K562 (cell line): ENCODE data around the gene CLPSL2. TPM values are rescaled to one million over a fixed set of nuclear protein-coding genes. Genes with fewer than 3 reads are reported as not detected.

Experiments
- ATAC-seq: fragments of 200-7000 bp; cut with Tn5 transposase; 3 replicates; pipeline ENCODE4 v1.9.1; 2020; ENCODE audit warnings: moderate library complexity
- BruUV-seq: library from RNA; stranded (reverse); fragments of 400-500 nt; replicated peaks from 2 replicates; lab custom pipeline; 2021; lab: Mats Ljungman, UMichigan
- CTCF ChIA-PET: fragments of 300-600 bp; formaldehyde crosslinking; extraction: SDS; loops from one replicate; lab custom pipeline; 2021; ENCODE audit warnings: low intra/inter-chr PET ratio; lab: Yijun Ruan, JAX
- POLR2A ChIA-PET: fragments of 300-600, 350-650 bp; sonication (Branson Sonifier 250); formaldehyde crosslinking; extraction: SDS; loops from one replicate; lab custom pipeline; 2021; ENCODE audit warnings: antibody characterized with exemption, inconsistent platforms; lab: Yijun Ruan, JAX
- DNase-seq, 4 experiments: peaks; one replicate each; pipeline versions ENCODE4 v3.0.0 to v3.0.0-alpha.2; 2011 to 2018; ENCODE audit warnings: low spot score in 3 of 4, mixed read lengths in 3 of 4; ENCODE audit errors: extremely low read depth in 1 of 4
- FAIRE-seq: peaks from 2 replicates; lab custom pipeline; 2011; peaks lifted over from hg19 to GRCh38; lab: Jason Lieb, UNC
- H2AFZ ChIP-seq: 2 replicates; pipeline ENCODE4 v1.6.0; 2011; ENCODE audit warnings: low read depth, low read length, control low read depth, inconsistent platforms
- H3K27ac ChIP-seq: fragments of 200-600 bp; 3 replicates; pipeline ENCODE4 v1.8.0; 2011; ENCODE audit warnings: low read depth, mild to moderate bottlenecking, control low read depth, inconsistent platforms, low read length, moderate library complexity, mixed read lengths; ENCODE audit errors: extremely low read depth
- H3K27me3 ChIP-seq, 2 experiments: fragments of 300-600 bp in 1 of 2; 2 replicates in 1 of 2; 3 replicates in 1 of 2; pipeline versions ENCODE4 v1.6.0 to v1.8.0; 2011; ENCODE audit warnings: inconsistent platforms in 2 of 2, low read length in 2 of 2, mild to moderate bottlenecking in 1 of 2, mixed read lengths in 1 of 2, moderate library complexity in 1 of 2; ENCODE audit not compliant: control insufficient read depth in 2 of 2, insufficient read depth in 2 of 2
- H3K36me3 ChIP-seq: fragments of 300-600 bp; 3 replicates; pipeline ENCODE4 v1.8.0; 2011; ENCODE audit warnings: mild to moderate bottlenecking, low read length, inconsistent platforms; ENCODE audit not compliant: control insufficient read depth, insufficient read depth
- H3K4me1 ChIP-seq, 2 experiments: fragments of 200-600 bp in 1 of 2; replicated peaks in 1 of 2; 2 replicates in 1 of 2; 3 replicates in 1 of 2; pipeline versions ENCODE4 v1.5.1 to v1.8.0; 2011; ENCODE audit warnings: inconsistent platforms in 2 of 2, low read length in 2 of 2, mild to moderate bottlenecking in 1 of 2, mixed read lengths in 1 of 2, moderate library complexity in 1 of 2; ENCODE audit not compliant: control insufficient read depth in 2 of 2, insufficient read depth in 2 of 2
- H3K4me2 ChIP-seq: 2 replicates; pipeline ENCODE4 v1.6.1; 2011; ENCODE audit warnings: low read length, control low read depth, inconsistent platforms, mixed read lengths; ENCODE audit not compliant: insufficient read depth
- H3K4me3 ChIP-seq: fragments of 200-600 bp; sonication (generic), shearing (Covaris generic); 2 replicates; pipeline ENCODE4 v1.5.1; 2016; ENCODE audit warnings: control low read depth, inconsistent platforms
- H3K79me2 ChIP-seq: fragments of 200-600 bp; 3 replicates; pipeline ENCODE4 v1.8.0; 2011; ENCODE audit warnings: low read length, inconsistent platforms; ENCODE audit not compliant: control insufficient read depth, insufficient read depth
- H3K9ac ChIP-seq, 2 experiments: 2 replicates each; pipeline versions ENCODE4 v1.6.0 to v1.6.1; 2011; ENCODE audit warnings: low read depth in 2 of 2, low read length in 2 of 2, control low read depth in 1 of 2, inconsistent platforms in 1 of 2, mild to moderate bottlenecking in 1 of 2, mixed read lengths in 1 of 2; ENCODE audit not compliant: insufficient read depth in 1 of 2
- H3K9me1 ChIP-seq: one replicate; pipeline ENCODE4 v1.6.0; 2011; ENCODE audit warnings: inconsistent platforms, mild to moderate bottlenecking, low read length, moderate library complexity; ENCODE audit not compliant: control insufficient read depth, insufficient read depth
- H3K9me3 ChIP-seq: replicated peaks from 2 replicates; pipeline ENCODE4 v1.5.1; 2011; ENCODE audit warnings: low read depth, low read length, inconsistent platforms; ENCODE audit not compliant: control insufficient read depth, insufficient read depth
- H4K20me1 ChIP-seq: replicated peaks from 2 replicates; pipeline ENCODE4 v1.6.1; 2011; ENCODE audit warnings: low read length, inconsistent platforms, mixed read lengths; ENCODE audit not compliant: control insufficient read depth, insufficient read depth
- BRF1 ChIP-seq: IDR thresholded peaks from 3 replicates; pipeline ENCODE4 v1.6.1; 2011; ENCODE audit warnings: borderline replicate concordance, mild to moderate bottlenecking; ENCODE audit not compliant: insufficient read length; ENCODE audit errors: extremely low read depth
- EWSR1 ChIP-seq: fragments of 450-650 bp; IDR thresholded peaks from 2 replicates; pipeline ENCODE4 v1.6.1; 2018; ENCODE audit warnings: borderline replicate concordance, mild to moderate bottlenecking, low read depth, moderate library complexity; ENCODE audit not compliant: partially characterized antibody
- KLF10 ChIP-seq: fragments of 250-450 bp; sonication (Bioruptor Pico); IDR thresholded peaks from 2 replicates; pipeline ENCODE4 v1.6.1; 2021; ENCODE audit warnings: matching md5 sums
- NCOA2 ChIP-seq, 2 experiments: fragments of 450-650 bp; IDR thresholded peaks; 2 replicates each; pipeline ENCODE4 v1.6.1; 2018; ENCODE audit warnings: mild to moderate bottlenecking in 2 of 2, moderate library complexity in 1 of 2; ENCODE audit not compliant: partially characterized antibody in 2 of 2
- POLR2B ChIP-seq: fragments of 450-650 bp; IDR thresholded peaks from 2 replicates; pipeline ENCODE4 v1.6.1; 2018; ENCODE audit warnings: low read depth; ENCODE audit not compliant: partially characterized antibody
- TAL1 ChIP-seq: fragments of 450-650 bp; IDR thresholded peaks from 2 replicates; pipeline ENCODE4 v1.6.1; 2016; ENCODE audit warnings: mild to moderate bottlenecking
- U2AF2 ChIP-seq: fragments of 200-400 bp; formaldehyde crosslinking; optimal IDR thresholded peaks from 2 replicates; pipeline ENCODE3; 2017; ENCODE audit warnings: low read depth, mild to moderate bottlenecking, low read length
- ZNF165 ChIP-seq: fragments of 250-450 bp; sonication (Bioruptor Pico); IDR thresholded peaks from 2 replicates; pipeline ENCODE4 v1.4.0; 2020; ENCODE audit warnings: borderline replicate concordance
- ZNF274 ChIP-seq: IDR thresholded peaks from 2 replicates; pipeline ENCODE4 v1.6.1; 2011; ENCODE audit warnings: low read depth, mild to moderate bottlenecking, low read length, moderate library complexity, borderline replicate concordance
- WGBS: fragments of 100-300 bp; shearing (Covaris generic); methylation state at CpG from one replicate; pipeline ENCODE4 v1.1.6; 2016; ENCODE audit warnings: low coverage, mixed read lengths; ENCODE audit not compliant: insufficient coverage; ENCODE audit errors: missing lambda C conversion rate; 5-methylcytosine and 5-hydroxymethylcytosine counted together
- in situ Hi-C: fragments of 300-500 bp; cut with MboI; formaldehyde crosslinking; loops from 4 replicates; pipeline ENCODE4 v1.15.0; 2018; ENCODE audit warnings: inconsistent platforms, mixed read lengths
- intact Hi-C: fragments of 100-400 bp; cut with micrococcal nuclease; formaldehyde crosslinking; loops from 2 replicates; pipeline ENCODE4 v1.14.2; 2022
- polyA plus RNA-seq, 8 experiments: library from polyadenylated mRNA; depleted of rRNA in 4 of 8; stranded (reverse) in 5 of 8; unstranded in 3 of 8; fragments of >200 nt; fragmentation: Nextera tagmentation in 2 of 8; fragmentation: Illumina TruSeq in 1 of 8; extraction: Ambion mirVana in 2 of 8; extraction: Trizol in 1 of 8; gene quantifications; 2 replicates each; pipeline versions ENCODE4 v1.2.1 to v1.2.3, GENCODE V29; 2011 to 2014; ENCODE audit warnings: inconsistent platforms in 1 of 8, missing spikeins in 1 of 8
- total RNA-seq, 7 experiments: library from RNA; depleted of rRNA in 6 of 7; stranded (reverse); fragments of >200 nt in 6 of 7; fragmentation: Illumina TruSeq in 2 of 7; extraction: Trizol in 2 of 7; gene quantifications; 2 replicates each; pipeline versions ENCODE4 v1.2.1 to v1.2.3, GENCODE V29; 2011 to 2021; ENCODE audit warnings: low replicate concordance in 1 of 7
- TF ChIP-seq, protein P1 (sequence below): fragments of 450-650 bp; formaldehyde crosslinking; IDR thresholded peaks from 2 replicates; pipeline ENCODE4 v1.4.0; 2020; ENCODE audit warnings: mild to moderate bottlenecking

Gene CLPSL2
- total and polyA plus RNA-seq, 9 of the 15 experiments (the other 6 are each of a cell fraction or from before 2014, with no cell fraction given): not detected

DNA sequence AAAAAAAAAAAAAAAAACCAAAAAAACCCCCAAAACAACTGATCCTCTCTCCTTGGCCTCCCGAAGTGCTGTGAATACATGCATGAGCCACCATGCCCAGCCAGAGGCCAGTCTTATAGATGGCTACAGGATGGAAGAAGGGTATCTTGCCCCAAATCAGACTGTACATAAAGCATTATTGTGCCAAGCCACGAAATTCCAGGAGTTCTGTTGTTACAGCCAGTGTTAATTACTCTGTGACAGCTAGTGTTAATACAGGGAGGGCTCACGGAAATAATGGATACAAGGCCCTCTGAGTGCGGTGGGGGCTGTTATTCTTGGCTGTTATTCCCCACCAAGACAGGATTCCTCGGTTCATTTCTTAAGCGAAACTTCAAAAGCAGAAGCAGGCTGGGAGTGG is 1.4 kb upstream of the CLPSL2 start:
- FAIRE-seq: no peak
- POLR2A ChIA-PET: interaction anchor here (1.5 kb wide), 1 partner anchor 13 kb away, joined by 7 read pairs; no protein-coding TSS in a partner anchor
- no TSS peak for BruUV-seq

More for the DNA sequence above, 1.4 kb upstream of the CLPSL2 start:
- intact Hi-C loops: no loop called here
- peaks cover 32 to 77% of the 10 kb centered on the region in 2 experiments for H3K27me3 ChIP-seq
- H3K4me1 ChIP-seq: peaks cover 0 to 14% of the 10 kb centered on the region in 2 experiments; a peak in 2 of 5 replicates
- no peak for DNase-seq
- H3K9me1 ChIP-seq: no peaks in the 10 kb centered on the region
- H3K9ac ChIP-seq: no peak overlapping the region
- in situ Hi-C loops: no loop called here
- no peak overlapping the region for H2AFZ ChIP-seq
- no peak for ATAC-seq
- H3K4me3 ChIP-seq: no peak overlapping the region
- H4K20me1 ChIP-seq: 0 out of 2 replicates have a peak, but pooled peaks cover 4% of the 10 kb centered on the region
- H3K4me2 ChIP-seq: no peak overlapping the region
- TF ChIP-seq, protein P1, sequence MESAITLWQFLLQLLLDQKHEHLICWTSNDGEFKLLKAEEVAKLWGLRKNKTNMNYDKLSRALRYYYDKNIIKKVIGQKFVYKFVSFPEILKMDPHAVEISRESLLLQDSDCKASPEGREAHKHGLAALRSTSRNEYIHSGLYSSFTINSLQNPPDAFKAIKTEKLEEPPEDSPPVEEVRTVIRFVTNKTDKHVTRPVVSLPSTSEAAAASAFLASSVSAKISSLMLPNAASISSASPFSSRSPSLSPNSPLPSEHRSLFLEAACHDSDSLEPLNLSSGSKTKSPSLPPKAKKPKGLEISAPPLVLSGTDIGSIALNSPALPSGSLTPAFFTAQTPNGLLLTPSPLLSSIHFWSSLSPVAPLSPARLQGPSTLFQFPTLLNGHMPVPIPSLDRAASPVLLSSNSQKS: no peak
- TF ChIP-seq TAL1: no peak
- no peak for TF ChIP-seq NCOA2 (IDR thresholded peaks at IDR 0.05; ENCODE audit: partially characterized antibody in 2 of 2)
- TF ChIP-seq ZNF274: no peak
- TF ChIP-seq POLR2B: no peak
- no peak for TF ChIP-seq KLF10
- TF ChIP-seq BRF1: no peak
- no peak for TF ChIP-seq EWSR1
- no peak for TF ChIP-seq U2AF2
- no peak for TF ChIP-seq ZNF165
- 2% methylated on average over 6 of the region's 6 CpGs for WGBS
- H3K79me2 ChIP-seq: no peaks in the 10 kb centered on the region
- CTCF ChIA-PET: no interaction called here
- no peak overlapping the region for H3K27ac ChIP-seq
- no peaks in the 10 kb centered on the region for H3K9me3 ChIP-seq
- H3K36me3 ChIP-seq: no peaks in the 10 kb centered on the region
